ENCODE results near the gene DENND6B. TPM values are rescaled to one million over a fixed set of nuclear protein-coding genes. Genes with fewer than 3 reads are reported as not detected.

DENND6B gene
- total and polyA plus RNA-seq, 5 donors: 2.0 to 3.1 (median 2.4) TPM

DNA sequence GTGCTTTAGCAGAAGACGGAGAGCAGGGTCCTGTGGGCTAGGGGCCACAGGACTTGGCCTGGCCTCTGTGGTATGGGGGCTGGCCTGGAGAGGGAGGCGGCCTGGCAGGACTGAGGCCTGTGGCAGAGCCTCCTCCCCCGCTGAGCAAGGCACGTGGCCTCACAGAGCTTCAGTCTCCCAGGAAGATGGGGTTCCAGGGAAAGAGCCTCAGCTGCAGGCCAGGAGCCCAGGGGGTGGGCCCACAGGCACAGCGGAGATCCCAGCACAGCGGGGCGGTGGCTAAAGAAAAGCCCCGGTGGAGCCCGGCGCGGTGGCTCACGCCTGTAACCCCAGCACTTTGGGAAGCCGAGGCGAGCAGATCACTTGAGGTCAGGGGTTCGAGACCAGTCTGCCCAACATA lies 67.5 kb downstream of the DENND6B start:
- ATAC-seq (no peak), DNase-seq (no peak)
- Histone ChIP-seq H3K9me3 (ENCODE audit: control insufficient read depth, low read length) (no peaks in the 10 kb centered on the region), H3K4me3 (ENCODE audit: low read length) (no peak overlapping the region), H3K27ac (ENCODE audit: low read length) (no peak overlapping the region), H3K27me3 (ENCODE audit: control insufficient read depth, insufficient read depth) (no peaks in the 10 kb centered on the region), H3K4me1 (ENCODE audit: control insufficient read depth, insufficient read depth, low read length) (no peaks in the 10 kb centered on the region)
- 95% methylated on average over 15 of the region's 15 CpGs for WGBS
- intact Hi-C loops (cut with DNase I): no loop called here

Other genes with a start within 250 kb of the DENND6B start
- gene MLC1, start 241.6 kb downstream of the DENND6B start, total RNA-seq: under 1 TPM in 3 of 4 donors, not detected in 1; 0.14 to 0.71 (median 0.14) TPM
- 1.2 TPM for gene MLC1, start 241.6 kb downstream of the DENND6B start, polyA plus RNA-seq
- gene MOV10L1, start 237.0 kb downstream of the DENND6B start, total RNA-seq: under 1 TPM; 0.29 to 0.62 (median 0.53) TPM
- 0.63 TPM for gene MOV10L1, start 237.0 kb downstream of the DENND6B start, polyA plus RNA-seq
- 1 to 10 TPM in 2 of 4 donors, under 1 TPM in 2; 0.43 to 2.1 (median 1.3) TPM for gene PANX2, start 156.3 kb downstream of the DENND6B start, total RNA-seq
- gene PANX2, start 156.3 kb downstream of the DENND6B start, polyA plus RNA-seq: 0.68 TPM
- gene TRABD, start 141.1 kb downstream of the DENND6B start, total RNA-seq: 10 to 100 TPM; 16.7 to 23.2 (median 20.7) TPM
- 25.5 TPM for gene TRABD, start 141.1 kb downstream of the DENND6B start, polyA plus RNA-seq
- gene SELENOO, start 126.0 kb downstream of the DENND6B start, total RNA-seq: 10 to 100 TPM; 14.6 to 16.3 (median 15.3) TPM
- gene SELENOO, start 126.0 kb downstream of the DENND6B start, polyA plus RNA-seq: 17.1 TPM
- 10 to 100 TPM; 20.6 to 22.8 (median 22.6) TPM for gene TUBGCP6, start 82.0 kb downstream of the DENND6B start, total RNA-seq
- gene TUBGCP6, start 82.0 kb downstream of the DENND6B start, polyA plus RNA-seq: 20.4 TPM
- 10 to 100 TPM in 2 of 4 donors, 1 to 10 TPM in 2; 8.7 to 13.5 (median 11.6) TPM for gene HDAC10, start 75.7 kb downstream of the DENND6B start, total RNA-seq
- gene HDAC10, start 75.7 kb downstream of the DENND6B start, polyA plus RNA-seq: 11.6 TPM
- 10 to 100 TPM; 10.5 to 14.8 (median 11.2) TPM for gene MAPK12, start 65.3 kb downstream of the DENND6B start, total RNA-seq
- 15.2 TPM for gene MAPK12, start 65.3 kb downstream of the DENND6B start, polyA plus RNA-seq
- gene MAPK11, start 56.6 kb downstream of the DENND6B start, total RNA-seq: 1 to 10 TPM; 6.4 to 7.9 (median 7.4) TPM
- 8.8 TPM for gene MAPK11, start 56.6 kb downstream of the DENND6B start, polyA plus RNA-seq
- 100 to 1,000 TPM in 1 of 4 donors, 10 to 100 TPM in 3; 80.7 to 110 (median 90.6) TPM for gene PLXNB2, start 19.4 kb downstream of the DENND6B start, total RNA-seq
- gene PLXNB2, start 19.4 kb downstream of the DENND6B start, polyA plus RNA-seq: 60.0 TPM
- gene PPP6R2, start 16.3 kb upstream of the DENND6B start, total RNA-seq: 10 to 100 TPM; 40.1 to 50.2 (median 44.6) TPM
- 36.2 TPM for gene PPP6R2, start 16.3 kb upstream of the DENND6B start, polyA plus RNA-seq
- gene SBF1, start 148.0 kb upstream of the DENND6B start, total RNA-seq: 10 to 100 TPM; 50.3 to 54.8 (median 53.9) TPM
- gene SBF1, start 148.0 kb upstream of the DENND6B start, polyA plus RNA-seq: 39.2 TPM
- gene ADM2, start 154.5 kb upstream of the DENND6B start, total RNA-seq: under 1 TPM in 2 of 4 donors, not detected in 2; 0.11 to 0.32 TPM
- gene ADM2, start 154.5 kb upstream of the DENND6B start, polyA plus RNA-seq: 0.05 TPM
- gene MIOX, start 159.8 kb upstream of the DENND6B start, total RNA-seq: not detected
- not detected for gene MIOX, start 159.8 kb upstream of the DENND6B start, polyA plus RNA-seq
- gene LMF2, start 180.7 kb upstream of the DENND6B start, total RNA-seq: 10 to 100 TPM; 32.2 to 33.7 (median 33.3) TPM
- gene LMF2, start 180.7 kb upstream of the DENND6B start, polyA plus RNA-seq: 29.0 TPM
- gene NCAPH2, start 181.2 kb upstream of the DENND6B start, total RNA-seq: 10 to 100 TPM; 23.3 to 35.0 (median 28.6) TPM
- gene NCAPH2, start 181.2 kb upstream of the DENND6B start, polyA plus RNA-seq: 29.1 TPM
- 1 to 10 TPM in 2 of 4 donors, not detected in 2; 1.4 to 2.2 TPM for gene SCO2, start 198.6 kb upstream of the DENND6B start, total RNA-seq
- gene SCO2, start 198.6 kb upstream of the DENND6B start, polyA plus RNA-seq: not detected
- gene TYMP, start 203.0 kb upstream of the DENND6B start, total RNA-seq: 10 to 100 TPM; 14.6 to 35.5 (median 19.3) TPM
- 18.5 TPM for gene TYMP, start 203.0 kb upstream of the DENND6B start, polyA plus RNA-seq
- gene KLHDC7B, start 218.9 kb upstream of the DENND6B start, total RNA-seq: under 1 TPM in 3 of 4 donors, not detected in 1; 0.08 to 0.14 (median 0.09) TPM
- gene KLHDC7B, start 218.9 kb upstream of the DENND6B start, polyA plus RNA-seq: not detected
- not detected for gene SYCE3, start 235.9 kb upstream of the DENND6B start, total RNA-seq
- not detected for gene SYCE3, start 235.9 kb upstream of the DENND6B start, polyA plus RNA-seq

Measured in right cardiac atrium (tissue), 5 donors.